SK-N-MC (cell line): ENCODE results near the gene MCU.

Experiments
- FOXP2 ChIP-seq: optimal IDR thresholded peaks from 2 replicates; pipeline ENCODE3; 2011; ENCODE audit warnings: mild to moderate bottlenecking, moderate library complexity; ENCODE audit not compliant: insufficient read depth; ENCODE audit errors: extremely low read length, control extremely low read depth
- POLR2AphosphoS5 ChIP-seq: IDR thresholded peaks from 2 replicates; pipeline ENCODE4 v1.6.1; 2012; ENCODE audit warnings: mild to moderate bottlenecking, low read depth, low read length, borderline replicate concordance

DNA sequence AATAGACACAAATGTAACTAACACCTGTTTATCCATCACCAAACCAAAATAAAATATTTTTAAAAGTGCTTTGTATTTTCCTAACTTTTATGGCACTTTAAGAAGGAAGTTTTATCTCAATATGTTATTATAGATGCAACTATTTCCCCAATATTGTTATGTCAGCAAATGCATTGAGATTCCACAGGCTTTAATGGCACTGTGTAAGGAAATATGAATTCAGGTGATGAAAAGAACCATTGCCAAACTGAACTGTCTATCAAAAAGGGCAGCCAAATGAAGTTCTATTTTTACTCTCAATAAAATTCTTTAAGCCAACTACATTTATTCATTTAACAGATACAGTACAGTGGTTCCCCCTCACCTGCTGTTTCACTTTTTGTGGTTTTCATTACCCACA lies 134.4 kb downstream of the MCU start:
- TF ChIP-seq POLR2AphosphoS5, result no peak
- no peak for TF ChIP-seq FOXP2
